Prostate gland (tissue), 2 donors: ENCODE measurements around the gene PFKFB3. TPM values are rescaled to one million over a fixed set of nuclear protein-coding genes. Genes with fewer than 3 reads are reported as not detected.
A peak's percentile ranks its signal among the peaks of the same experiment; 100 is the strongest.

Experiments
- DNase-seq: peaks from one replicate; pipeline ENCODE4 v3.0.0-alpha.2; 2019; ENCODE audit warnings: low spot score
- H3K27ac ChIP-seq, 2 donors: fragments of 200-600 bp; sonication (generic); 2 replicates each; pipeline ENCODE4 v1.5.1; 2017 to 2019
- H3K27me3 ChIP-seq: fragments of 200-600 bp; sonication (generic); replicated peaks from 2 replicates; pipeline ENCODE4 v1.5.1; 2019; ENCODE audit not compliant: insufficient read depth
- H3K36me3 ChIP-seq, 2 donors: fragments of 200-600 bp; sonication (generic); 1 replicate in 1 of 2; 2 replicates in 1 of 2; pipeline versions ENCODE4 v1.5.1 to v1.8.1; 2017 to 2019
- H3K4me1 ChIP-seq: fragments of 200-600 bp; sonication (generic); replicated peaks from 2 replicates; pipeline ENCODE4 v1.5.1; 2019
- H3K4me3 ChIP-seq, 2 donors: fragments of 200-600 bp; sonication (generic); 2 replicates each; pipeline ENCODE4 v1.5.1; 2017 to 2019
- H3K9me3 ChIP-seq: fragments of 200-600 bp; sonication (generic); 2 replicates; pipeline ENCODE4 v1.5.1; 2017
- POLR2A ChIP-seq: fragments of 450-650 bp; IDR thresholded peaks from one replicate; pipeline ENCODE4 v1.6.1; 2016; ENCODE audit warnings: antibody characterized with exemption, mild to moderate bottlenecking
- POLR2AphosphoS5 ChIP-seq: sonication (generic); formaldehyde crosslinking; IDR thresholded peaks from one replicate; pipeline ENCODE4 v1.6.1; 2017; ENCODE audit warnings: antibody characterized with exemption
- WGBS: methylation state at CpG from one replicate; pipeline ENCODE4 v1.1.5; 2018; 5-methylcytosine and 5-hydroxymethylcytosine counted together
- intact Hi-C: fragments of 100-400 bp; cut with DNase I; formaldehyde crosslinking; loops from one replicate; pipeline ENCODE4 v1.14.2; 2022
- total RNA-seq, 2 donors: library from RNA; depleted of rRNA; stranded (reverse); fragments of >200 nt; gene quantifications; one replicate each; pipeline ENCODE4 v1.1.0, GENCODE V29; 2016
- TF ChIP-seq, protein P1 (sequence below), 4 experiments: fragments of 200-600 bp in 2 of 4; fragments of 450-650 bp in 2 of 4; sonication (generic) in 2 of 4; IDR thresholded peaks; 1 replicate in 3 of 4; 2 replicates in 1 of 4; pipeline ENCODE4 v1.5.1; 2016 to 2019; ENCODE audit warnings: antibody characterized with exemption in 4 of 4, mild to moderate bottlenecking in 2 of 4, moderate library complexity in 2 of 4

The PFKFB3 gene
- total RNA-seq, 2 donors from 2014 or later = 24.3 to 52.7 TPM

DNA sequence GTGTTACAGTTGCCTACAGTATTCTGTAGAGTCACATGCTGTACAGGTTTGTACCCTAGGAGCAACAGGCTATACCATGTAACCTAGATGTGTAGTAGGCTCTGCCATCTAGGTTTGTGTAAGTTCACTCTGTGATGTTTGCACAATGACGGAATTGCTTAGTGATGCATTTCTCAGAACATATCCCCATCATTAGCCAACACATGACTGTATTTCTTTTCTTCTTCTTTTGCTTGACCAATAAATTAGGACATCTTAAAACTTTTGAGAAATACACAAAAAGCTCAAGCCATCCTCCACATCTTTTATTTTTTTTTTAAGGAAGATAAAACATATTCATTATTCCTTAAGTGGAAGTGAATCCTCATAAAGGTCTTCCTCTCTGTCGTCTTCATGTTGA lies 5.4 kb upstream of the PFKFB3 start:
- intact Hi-C loops = no loop called here
- WGBS = 79% methylated on average over 2 of the region's 2 CpGs

DNA sequence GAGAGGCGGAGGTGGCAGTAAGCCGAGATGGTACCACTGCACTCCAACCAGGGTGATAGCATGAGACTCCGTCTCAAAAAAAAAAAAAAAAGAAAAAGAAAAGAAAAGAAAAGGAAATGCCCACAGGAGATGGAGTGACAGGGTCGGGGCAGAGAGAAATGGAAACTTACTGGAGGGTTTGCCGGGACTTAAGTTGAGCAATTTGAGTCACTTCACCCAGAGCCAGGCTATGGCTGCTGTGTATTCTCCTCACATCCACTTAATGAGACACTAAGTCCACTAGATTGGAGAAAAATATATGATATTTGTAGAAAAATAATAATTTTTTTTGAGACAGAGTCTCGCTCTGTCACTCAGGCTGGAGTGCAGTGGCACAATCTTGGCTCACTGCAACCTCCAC lies 4.6 kb upstream of the PFKFB3 start:
- intact Hi-C loops = no loop called here
- no peak for DNase-seq
- H3K4me1 ChIP-seq = peaks cover 13% of the 10 kb centered on the region
- H3K36me3 ChIP-seq = no peaks in the 10 kb centered on the region
- H3K27ac ChIP-seq = no peak overlapping the region
- H3K9me3 ChIP-seq = no peaks in the 10 kb centered on the region
- 91% methylated on average over 6 of the region's 6 CpGs for WGBS
- H3K4me3 ChIP-seq = no peak overlapping the region
- TF ChIP-seq, protein P1, sequence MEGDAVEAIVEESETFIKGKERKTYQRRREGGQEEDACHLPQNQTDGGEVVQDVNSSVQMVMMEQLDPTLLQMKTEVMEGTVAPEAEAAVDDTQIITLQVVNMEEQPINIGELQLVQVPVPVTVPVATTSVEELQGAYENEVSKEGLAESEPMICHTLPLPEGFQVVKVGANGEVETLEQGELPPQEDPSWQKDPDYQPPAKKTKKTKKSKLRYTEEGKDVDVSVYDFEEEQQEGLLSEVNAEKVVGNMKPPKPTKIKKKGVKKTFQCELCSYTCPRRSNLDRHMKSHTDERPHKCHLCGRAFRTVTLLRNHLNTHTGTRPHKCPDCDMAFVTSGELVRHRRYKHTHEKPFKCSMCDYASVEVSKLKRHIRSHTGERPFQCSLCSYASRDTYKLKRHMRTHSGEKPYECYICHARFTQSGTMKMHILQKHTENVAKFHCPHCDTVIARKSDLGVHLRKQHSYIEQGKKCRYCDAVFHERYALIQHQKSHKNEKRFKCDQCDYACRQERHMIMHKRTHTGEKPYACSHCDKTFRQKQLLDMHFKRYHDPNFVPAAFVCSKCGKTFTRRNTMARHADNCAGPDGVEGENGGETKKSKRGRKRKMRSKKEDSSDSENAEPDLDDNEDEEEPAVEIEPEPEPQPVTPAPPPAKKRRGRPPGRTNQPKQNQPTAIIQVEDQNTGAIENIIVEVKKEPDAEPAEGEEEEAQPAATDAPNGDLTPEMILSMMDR (IDR thresholded peaks at IDR 0.05) = no peak
- no peak for TF ChIP-seq POLR2A
- no peaks in the 10 kb centered on the region for H3K27me3 ChIP-seq

More for the DNA sequence above, 5.4 kb upstream of the PFKFB3 start:
- Histone ChIP-seq H3K27ac (no peak overlapping the region), H3K36me3 (no peaks in the 10 kb centered on the region), H3K4me1 (peaks cover 11% of the 10 kb centered on the region), H3K4me3 (no peak overlapping the region), H3K9me3 (no peaks in the 10 kb centered on the region), H3K27me3 (no peaks in the 10 kb centered on the region)
- no peak for TF ChIP-seq POLR2AphosphoS5
- TF ChIP-seq, protein P1 (IDR thresholded peaks at IDR 0.05) = no peak
- no peak for TF ChIP-seq POLR2A
- no peak for DNase-seq

DNA sequence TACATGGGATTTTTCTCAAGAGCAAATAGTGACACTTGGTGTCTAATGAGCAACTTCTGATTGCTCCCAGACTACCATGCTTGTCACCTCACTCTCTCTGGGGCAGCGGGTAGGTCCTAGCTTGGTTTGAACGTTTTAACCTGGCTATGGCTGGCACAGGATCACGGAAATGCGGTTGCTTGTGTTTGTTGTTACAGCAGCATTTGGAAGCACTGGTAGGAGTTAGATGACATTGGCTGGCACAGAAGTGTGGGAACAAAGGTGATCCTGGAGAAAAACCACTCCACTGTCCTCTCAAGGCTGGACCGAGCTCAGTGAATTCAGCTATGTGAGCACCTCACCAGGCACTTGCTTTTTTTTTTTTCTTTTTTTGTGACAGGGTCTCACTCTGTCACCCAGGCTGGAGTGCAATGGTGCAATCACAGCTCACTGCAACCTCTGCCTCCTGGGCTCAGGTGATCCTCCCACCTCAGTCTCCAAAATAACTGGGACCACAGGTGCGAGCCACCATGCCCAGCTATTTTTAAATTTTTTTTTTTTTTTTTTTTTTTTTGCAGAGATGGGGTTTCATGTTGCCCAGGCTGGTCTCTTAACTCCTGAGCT lies 3.5 kb upstream of the PFKFB3 start:
- Histone ChIP-seq H3K9me3 (no peaks in the 10 kb centered on the region), H3K4me3 (no peak overlapping the region), H3K36me3 (no peaks in the 10 kb centered on the region), H3K27me3 (no peaks in the 10 kb centered on the region), H3K27ac (no peak overlapping the region), H3K4me1 (peaks cover 13% of the 10 kb centered on the region)
- DNase-seq = peak; percentile 46
- intact Hi-C loops = no loop called here
- 63% methylated on average over 6 of the region's 6 CpGs for WGBS
- TF ChIP-seq POLR2AphosphoS5 (peak; percentile 33), POLR2A (no peak)
- TF ChIP-seq, protein P1 (IDR thresholded peaks at IDR 0.05) = no peak

DNA sequence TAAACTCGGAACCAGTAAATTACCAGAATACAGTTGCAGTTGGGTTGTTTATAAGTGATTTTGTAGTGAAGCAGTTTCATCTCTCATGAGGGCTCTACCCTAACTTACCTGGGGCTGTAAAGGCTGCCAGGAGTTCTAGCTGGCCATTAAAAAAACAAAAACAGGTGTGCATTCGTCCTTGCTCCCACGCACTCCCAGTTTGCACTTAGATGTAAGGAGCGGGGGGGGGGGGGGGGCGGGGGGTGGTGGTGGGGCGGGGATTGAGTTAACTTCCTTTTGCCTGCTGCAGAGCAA lies 2.3 kb upstream of the PFKFB3 start:
- TF ChIP-seq, protein P1 (IDR thresholded peaks at IDR 0.05) = no peak
- TF ChIP-seq POLR2A (no peak), POLR2AphosphoS5 (no peak)
- no peak for DNase-seq
- Histone ChIP-seq H3K27ac (no peak overlapping the region), H3K36me3 (no peaks in the 10 kb centered on the region), H3K27me3 (no peaks in the 10 kb centered on the region), H3K9me3 (no peaks in the 10 kb centered on the region), H3K4me1 (peaks cover 13% of the 10 kb centered on the region), H3K4me3 (peak overlapping the region in 1 of 2 donors; percentile 71)
- intact Hi-C loops = loop anchor here (5.0 kb wide), 2 partner anchors 38 to 53 kb away; no protein-coding TSS in a partner anchor
- WGBS = 8% methylated on average over 6 of the region's 6 CpGs

DNA sequence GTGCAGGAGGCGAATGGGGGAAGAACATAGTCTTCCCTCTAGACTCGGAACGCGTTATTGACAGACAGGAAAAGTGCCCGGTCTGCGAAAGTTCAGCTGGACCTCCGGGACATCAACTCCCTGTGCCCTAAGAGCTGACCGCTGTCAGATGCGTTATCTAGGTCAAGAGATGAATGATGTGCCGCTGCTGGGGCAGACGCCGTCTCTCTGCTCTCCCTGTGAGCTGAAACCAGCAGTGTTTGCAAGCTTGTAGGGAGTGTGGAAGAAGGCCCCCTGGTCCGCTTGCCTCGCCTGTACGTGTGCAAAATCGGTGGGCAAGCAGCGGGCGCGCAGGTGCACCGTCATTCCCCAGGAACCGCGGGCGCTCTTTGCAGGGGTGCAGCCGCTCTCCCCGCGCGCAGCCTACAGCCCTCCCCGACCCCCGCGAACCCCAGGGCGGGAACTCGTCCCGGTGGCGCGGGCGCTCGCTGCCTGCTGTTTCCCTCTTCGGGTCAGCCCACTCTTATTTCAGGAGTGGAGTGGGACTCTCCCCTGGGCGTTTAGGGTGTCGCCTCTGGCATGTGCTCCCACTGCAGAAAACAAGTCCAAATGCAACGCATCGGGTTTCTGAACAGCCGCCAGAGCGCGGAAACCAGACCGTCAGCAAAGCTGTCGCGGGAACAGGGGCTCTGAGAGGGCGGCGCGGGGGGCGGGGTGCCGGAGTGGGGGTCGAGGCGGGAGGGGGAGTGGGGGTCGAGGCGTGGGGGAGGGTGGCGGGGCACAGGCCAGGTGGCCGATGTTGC lies 1.8 kb upstream of the PFKFB3 start:
- peak overlapping the region; percentile 30 to 86 for H3K27ac ChIP-seq
- TF ChIP-seq POLR2AphosphoS5 (no peak), POLR2A (no peak)
- TF ChIP-seq, protein P1 (IDR thresholded peaks at IDR 0.05) = no peak
- peaks cover 13% of the 10 kb centered on the region for H3K4me1 ChIP-seq
- H3K9me3 ChIP-seq = no peaks in the 10 kb centered on the region
- H3K4me3 ChIP-seq = peak overlapping the region; percentile 71 to 77
- H3K27me3 ChIP-seq = no peaks in the 10 kb centered on the region
- intact Hi-C loops = loop anchor here (5.0 kb wide), 2 partner anchors 39 to 54 kb away; no protein-coding TSS in a partner anchor
- no peaks in the 10 kb centered on the region for H3K36me3 ChIP-seq
- WGBS = under 1% methylated on average over 56 of the region's 59 CpGs
- peak; percentile 22 for DNase-seq
